Inferior parietal cortex (tissue), 1 donor: Measurements from ENCODE around the gene CTU2.
"Not testable (repeated sequence)": the region's sequence is repeated elsewhere in the genome, so short reads cannot be mapped to it uniquely, and the experiment has no call there.

Source experiments
- DNase-seq: peaks from one replicate; pipeline ENCODE4 v3.0.0-alpha.2; 2016; ENCODE audit errors: extremely low spot score

Gene CTU2

GRCh38 chr16:88706229-88706964, at the start of gene CTU2, which contains the start of gene RNF166:
Gene CTU2, plus strand, starts transcription at chr16:88706503. Its CDS starts 28 bp downstream, at chr16:88706531.
Gene RNF166, minus strand, starts transcription at chr16:88706408. Its CDS starts 83 bp downstream, at chr16:88706325.
- peak; percentile 86 for DNase-seq

DNA sequence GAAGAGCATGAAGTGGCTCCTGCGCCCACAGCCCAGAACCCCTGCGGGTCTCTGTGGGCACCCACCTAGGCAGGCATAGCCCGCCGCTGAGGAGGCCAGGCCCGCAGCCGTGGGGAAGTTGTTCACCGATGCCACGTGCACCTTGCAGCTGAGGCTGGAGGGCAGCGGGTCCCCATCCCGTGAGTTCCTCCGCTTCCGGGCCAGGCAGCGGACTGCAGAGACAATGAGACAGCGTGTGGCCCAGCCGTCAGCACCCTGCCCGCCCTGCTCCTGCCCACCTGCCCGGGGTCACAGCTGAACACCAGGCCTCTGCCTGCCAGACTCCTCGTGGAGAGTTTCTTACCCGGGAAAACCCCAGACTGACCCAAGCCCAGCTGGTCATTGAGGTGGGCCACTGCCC, 48.9 kb upstream of the CTU2 start:
- no peak for DNase-seq

DNA sequence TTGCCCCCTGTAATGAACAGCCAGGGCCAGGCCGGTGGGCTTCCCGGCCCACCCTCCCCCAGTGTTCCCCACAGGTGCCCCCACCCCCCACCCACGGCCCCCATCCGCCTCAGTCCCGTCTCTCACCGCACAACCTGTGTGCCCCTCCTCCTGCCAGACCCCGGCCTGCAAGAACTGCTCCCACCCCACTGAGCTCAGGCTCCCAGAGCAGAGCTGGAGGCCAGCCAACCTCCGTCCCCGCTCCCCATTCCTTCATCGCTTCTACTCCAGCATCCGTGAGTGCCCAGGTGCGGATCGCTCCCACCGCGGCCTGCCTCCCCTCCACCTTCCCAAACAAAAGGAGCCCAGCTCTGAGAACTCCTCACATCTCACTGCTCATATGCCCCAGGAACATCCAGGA, 47.6 kb upstream of the CTU2 start:
- DNase-seq, result no peak

DNA sequence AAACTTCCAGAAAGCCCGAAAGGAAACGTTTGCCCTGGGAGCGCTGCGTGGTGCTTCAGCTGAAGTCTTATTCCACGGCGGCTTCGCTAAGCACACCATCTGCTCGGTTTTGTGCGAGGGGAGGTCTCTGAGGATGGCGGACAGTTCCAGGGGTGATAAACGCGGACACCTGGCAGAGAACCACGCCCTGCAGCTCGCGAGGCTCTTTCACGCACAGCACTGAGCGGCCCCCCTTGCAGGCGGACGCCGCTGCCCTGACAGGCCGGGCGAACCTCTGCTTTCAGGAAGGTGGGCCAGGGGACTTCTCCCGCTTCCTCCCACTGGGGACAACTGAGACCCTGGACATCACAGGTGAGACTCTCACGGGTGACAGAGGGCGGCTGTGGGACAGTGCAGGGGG, 47.1 kb upstream of the CTU2 start:
- no peak for DNase-seq

- no peak for DNase-seq
Measured at GRCh38 chr16:88661468-88661867, 44.8 kb upstream of the CTU2 start.

GRCh38 chr16:88662222-88662842, 44.0 kb upstream of the CTU2 start:
- DNase-seq, result no peak

DNA sequence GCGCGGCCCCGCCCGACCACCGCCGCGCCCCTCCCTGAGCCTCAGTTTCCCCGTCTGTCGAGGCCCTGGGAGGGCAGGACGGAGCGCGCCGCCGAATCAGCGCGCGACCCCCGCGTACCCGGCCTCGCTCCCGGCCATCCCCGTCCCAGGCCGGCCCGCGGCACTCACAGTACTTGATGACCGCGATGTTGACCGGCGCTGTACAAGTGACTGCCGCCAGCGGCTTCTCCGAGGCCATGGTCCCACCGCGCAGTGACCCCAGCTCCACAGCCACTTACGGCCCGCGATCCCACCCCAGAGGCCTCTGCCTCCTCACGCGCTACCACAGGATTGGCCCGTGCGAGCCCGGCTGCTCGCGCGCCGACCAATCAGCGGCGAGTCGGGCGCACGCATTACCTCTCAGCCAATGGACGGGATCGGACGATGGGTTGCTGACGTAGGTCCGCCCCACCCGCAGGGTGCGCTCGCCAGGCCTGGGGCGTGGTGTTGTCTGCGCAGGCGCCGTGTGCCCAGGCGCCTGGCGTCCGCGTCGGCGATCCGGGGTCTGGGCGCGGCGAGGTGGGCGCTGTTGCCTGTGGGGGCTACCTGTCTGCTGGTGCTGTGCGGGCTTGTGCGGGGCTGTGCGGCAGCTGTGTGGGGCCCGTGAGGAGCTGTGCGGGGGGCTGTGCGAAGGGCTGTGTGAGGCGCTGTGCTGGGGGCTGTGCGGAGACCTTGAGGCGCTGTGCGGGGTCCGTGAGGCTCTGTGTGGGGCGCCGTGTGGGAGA, 43.3 kb upstream of the CTU2 start, which contains the start of gene MVD:
Gene MVD (minus strand): TSS at position 249 of the 764 bp plus-strand sequence. CDS start 11 bp downstream, at position 238.
- DNase-seq, result peak; percentile 98

DNA sequence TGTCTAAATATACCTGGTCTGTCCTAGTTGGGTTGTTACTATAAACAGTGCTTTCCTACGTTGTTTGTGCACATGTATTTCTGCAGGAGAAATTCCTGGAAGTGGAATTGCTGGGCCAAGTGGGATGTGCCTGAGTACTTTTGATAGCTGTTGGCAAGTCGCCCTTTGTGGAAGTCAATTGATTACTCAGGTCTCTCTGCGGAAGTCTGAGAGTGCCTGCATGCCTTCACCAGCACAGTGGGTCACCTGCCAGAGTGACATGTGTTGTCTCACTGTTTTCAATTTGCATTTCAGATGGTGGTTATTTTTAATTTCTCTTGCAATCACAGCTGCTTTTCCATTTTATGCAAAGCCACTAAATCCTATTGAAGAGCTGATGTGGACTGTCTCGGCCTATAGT, 41.2 kb upstream of the CTU2 start:
- DNase-seq, result no peak

DNA sequence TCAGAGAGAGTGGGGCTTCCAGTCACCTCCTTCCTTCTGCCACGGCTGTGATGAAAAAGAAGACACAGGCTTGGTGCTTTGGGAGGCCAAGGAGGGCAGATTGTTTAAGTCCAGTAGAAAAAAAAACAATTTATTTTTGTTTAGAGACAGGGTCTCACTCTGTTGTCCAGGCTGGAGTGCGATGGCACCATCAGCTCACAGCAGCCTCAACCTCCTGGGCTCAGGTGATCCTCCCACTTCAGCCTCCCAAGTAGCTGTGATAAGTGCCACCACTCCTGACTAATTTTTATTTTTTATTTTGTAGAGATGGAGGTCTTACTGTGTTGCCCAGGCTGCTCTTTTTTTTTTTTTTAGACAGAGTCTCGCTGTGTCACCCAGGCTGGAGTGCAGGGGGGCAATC, 40.7 kb upstream of the CTU2 start:
- DNase-seq, result no peak

- DNase-seq, result no peak
Measured at GRCh38 chr16:88667461-88667860, 38.8 kb upstream of the CTU2 start.

- not testable (repeated sequence) for DNase-seq
Measured at GRCh38 chr16:88669493-88669892, 36.8 kb upstream of the CTU2 start.

- no peak for DNase-seq
Measured at GRCh38 chr16:88669980-88670379, 36.3 kb upstream of the CTU2 start.

- no peak for DNase-seq
Measured at GRCh38 chr16:88671806-88672205, 34.5 kb upstream of the CTU2 start.

- no peak for DNase-seq
Measured at GRCh38 chr16:88672776-88673175, 33.5 kb upstream of the CTU2 start.

GRCh38 chr16:88673716-88674379, 32.5 kb upstream of the CTU2 start:
- DNase-seq, result no peak

GRCh38 chr16:88676502-88677242, 29.6 kb upstream of the CTU2 start:
- DNase-seq, result no peak

DNA sequence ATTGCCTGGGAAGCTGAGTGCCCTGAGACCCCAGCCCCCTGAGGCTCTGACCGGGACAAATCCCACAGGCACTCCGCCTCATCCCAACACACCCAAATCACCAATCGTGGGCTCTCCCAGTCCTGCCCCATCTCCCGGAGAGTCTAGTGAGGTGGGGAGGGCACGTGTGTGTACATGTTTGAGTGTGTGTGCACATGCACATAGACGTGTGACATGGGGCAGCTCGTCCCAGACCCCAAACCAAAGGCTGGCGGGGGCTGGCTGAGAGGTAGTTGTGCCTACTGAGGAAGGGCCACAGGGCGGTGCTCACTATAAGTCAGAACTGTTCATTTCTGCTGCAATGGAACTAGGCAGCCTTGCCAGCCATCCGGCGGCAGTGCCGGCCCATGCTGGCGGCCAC, 28.6 kb upstream of the CTU2 start:
- no peak for DNase-seq

GRCh38 chr16:88678224-88678979, 27.9 kb upstream of the CTU2 start:
- no peak for DNase-seq

DNA sequence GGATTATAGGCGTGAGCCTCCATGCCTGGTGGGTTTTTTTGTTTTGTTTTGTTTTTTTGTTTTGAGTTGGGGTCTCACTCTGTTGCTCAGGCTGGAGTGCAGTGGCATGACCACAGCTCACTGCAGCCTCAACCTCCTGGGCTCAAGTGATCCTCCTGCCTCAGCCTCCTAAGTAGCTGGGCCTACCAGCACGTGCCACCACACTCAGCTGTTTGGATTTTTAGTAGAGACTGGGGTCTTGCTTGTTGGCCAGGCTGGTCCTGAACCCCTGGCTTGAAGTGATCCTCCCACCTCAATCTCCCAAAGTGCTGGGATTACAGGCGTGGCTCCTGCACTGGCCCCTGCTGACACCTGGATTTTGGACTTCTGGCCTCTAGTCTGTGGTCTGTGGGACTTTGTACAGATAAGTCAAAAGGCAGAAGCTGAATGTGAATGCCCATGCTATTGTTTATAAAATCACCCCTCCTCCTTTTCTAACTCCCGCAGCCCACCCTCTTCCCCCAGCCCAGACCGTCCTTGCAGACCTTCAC, 25.7 kb upstream of the CTU2 start:
- DNase-seq, result no peak

DNA sequence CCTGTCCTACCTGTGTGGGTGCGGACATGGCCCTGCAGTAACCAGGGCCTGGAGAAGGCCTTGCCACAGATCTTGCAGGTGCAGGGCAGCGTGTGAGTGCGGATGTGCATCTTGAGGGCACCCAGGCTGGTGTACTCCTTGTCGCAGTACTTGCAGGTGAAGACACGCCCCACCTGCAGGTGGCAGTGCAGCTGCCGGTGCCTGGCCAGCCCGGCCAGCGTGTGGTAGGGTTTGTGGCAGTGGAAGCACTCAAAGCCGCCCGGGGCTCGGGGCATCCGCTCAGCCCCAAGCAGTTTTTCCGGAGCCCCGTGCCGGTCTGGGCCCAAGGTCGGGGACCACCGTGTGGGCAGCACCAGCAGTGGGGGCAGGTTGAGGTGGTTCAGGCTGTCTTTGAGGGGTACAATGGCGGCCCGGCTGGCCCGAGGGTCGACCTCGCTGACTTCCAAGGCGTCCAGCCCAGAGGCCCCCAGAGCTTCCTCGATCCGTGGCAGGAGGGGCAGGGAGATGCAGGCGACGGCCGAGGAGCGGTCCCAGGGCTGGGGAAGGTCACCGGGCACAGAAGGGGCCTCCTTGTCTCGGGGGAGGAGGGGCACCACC, 25.1 kb upstream of the CTU2 start:
- DNase-seq, result no peak
